GM12891 (cell line): ENCODE data around the gene TNFRSF4.

Source experiments
- POLR2A ChIP-seq: IDR thresholded peaks from 2 replicates; pipeline ENCODE4 v1.6.1; 2011; ENCODE audit warnings: low read depth, low read length, control low read depth
- POLR2AphosphoS5 ChIP-seq: IDR thresholded peaks from 2 replicates; pipeline ENCODE4 v1.6.1; 2011; ENCODE audit warnings: low read depth, low read length, control low read depth

- TF ChIP-seq POLR2A (no peak), POLR2AphosphoS5 (no peak)
Observed at GRCh38 chr1:1165900-1166421, 48.0 kb downstream of the TNFRSF4 start.
